ENCODE data around the gene HMCN2.
"Not testable (repeated sequence)": the region's sequence is repeated elsewhere in the genome, so short reads cannot be mapped to it uniquely, and the experiment has no call there.

HMCN2 gene

DNA sequence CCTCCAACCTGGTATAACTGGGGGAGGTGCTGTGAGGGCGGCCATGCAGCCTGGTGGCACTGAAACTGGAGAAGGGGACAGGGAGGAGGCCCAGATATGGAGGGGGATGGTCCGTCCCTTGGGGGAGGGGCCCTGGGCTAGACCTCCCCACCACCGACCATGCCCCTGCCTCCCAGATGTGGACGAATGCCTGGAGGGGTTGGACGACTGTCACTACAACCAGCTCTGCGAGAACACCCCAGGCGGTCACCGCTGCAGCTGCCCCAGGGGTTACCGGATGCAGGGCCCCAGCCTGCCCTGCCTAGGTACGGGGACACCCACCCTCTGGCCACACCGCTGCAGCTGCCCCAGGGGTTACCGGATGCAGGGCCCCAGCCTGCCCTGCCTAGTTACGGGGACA lies 163.8 kb downstream of the HMCN2 start:
- H3K4me3 ChIP-seq (ENCODE audit: low read length in 2 of 2): no peak overlapping the region
- H3K36me3 ChIP-seq (ENCODE audit: control insufficient read depth in 2 of 2, insufficient read depth in 2 of 2, low read length in 2 of 2): no peaks in the 10 kb centered on the region
- H3K27me3 ChIP-seq (ENCODE audit: control insufficient read depth in 1 of 2, insufficient read depth in 2 of 2, low read length in 2 of 2): no peaks in the 10 kb centered on the region
- H3K27ac ChIP-seq (ENCODE audit: low read length): no peak overlapping the region
- H3K9ac ChIP-seq (ENCODE audit: low read length in 2 of 2): no peak overlapping the region
- H3K4me1 ChIP-seq (ENCODE audit: control insufficient read depth, insufficient read depth, low read length): peaks cover 17% of the 10 kb centered on the region
- no peaks in the 10 kb centered on the region for H3K9me3 ChIP-seq (ENCODE audit: control insufficient read depth in 2 of 2, low read length in 2 of 2)

DNA sequence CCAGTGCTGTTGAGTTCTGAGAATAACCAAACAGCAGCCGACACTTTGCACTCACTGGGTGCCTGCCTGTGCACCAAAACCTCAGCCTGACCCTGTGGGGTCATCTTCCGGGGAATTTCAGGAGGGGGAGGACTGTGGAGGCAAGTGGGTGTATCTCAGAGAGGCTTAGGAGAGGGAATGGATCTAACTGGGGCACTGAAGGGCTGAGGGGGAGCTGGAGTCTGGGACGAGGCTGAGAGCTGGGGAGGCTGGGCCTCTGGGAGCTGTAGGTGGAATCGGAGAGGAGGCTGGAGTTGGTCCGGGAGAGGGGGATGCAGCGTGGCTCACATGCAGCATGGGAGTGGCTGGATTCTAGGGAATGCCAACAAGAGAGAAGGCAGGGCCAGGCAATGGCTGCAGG lies 164.3 kb downstream of the HMCN2 start:
- H3K4me3 ChIP-seq (ENCODE audit: low read length in 2 of 2): no peak overlapping the region
- H3K27me3 ChIP-seq (ENCODE audit: control insufficient read depth in 1 of 2, insufficient read depth in 2 of 2, low read length in 2 of 2): no peaks in the 10 kb centered on the region
- H3K27ac ChIP-seq (ENCODE audit: low read length): no peak overlapping the region
- H3K9me3 ChIP-seq (ENCODE audit: control insufficient read depth in 2 of 2, low read length in 2 of 2): no peaks in the 10 kb centered on the region
- H3K4me1 ChIP-seq (ENCODE audit: control insufficient read depth, insufficient read depth, low read length): peaks cover 17% of the 10 kb centered on the region
- H3K36me3 ChIP-seq (ENCODE audit: control insufficient read depth in 2 of 2, insufficient read depth in 2 of 2, low read length in 2 of 2): no peaks in the 10 kb centered on the region
- no peak overlapping the region for H3K9ac ChIP-seq (ENCODE audit: low read length in 2 of 2)

DNA sequence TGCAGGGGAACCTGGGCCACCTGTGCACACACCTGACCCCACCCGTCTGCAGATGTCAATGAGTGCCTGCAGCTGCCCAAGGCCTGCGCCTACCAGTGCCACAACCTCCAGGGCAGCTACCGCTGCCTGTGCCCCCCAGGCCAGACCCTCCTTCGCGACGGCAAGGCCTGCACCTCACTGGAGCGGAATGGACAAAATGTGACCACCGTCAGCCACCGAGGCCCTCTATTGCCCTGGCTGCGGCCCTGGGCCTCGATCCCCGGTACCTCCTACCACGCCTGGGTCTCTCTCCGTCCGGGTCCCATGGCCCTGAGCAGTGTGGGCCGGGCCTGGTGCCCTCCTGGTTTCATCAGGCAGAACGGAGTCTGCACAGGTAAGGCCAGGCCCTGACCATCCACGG lies 164.7 kb downstream of the HMCN2 start:
- no peaks in the 10 kb centered on the region for H3K9me3 ChIP-seq (ENCODE audit: control insufficient read depth in 2 of 2, low read length in 2 of 2)
- no peak overlapping the region for H3K4me3 ChIP-seq (ENCODE audit: low read length in 2 of 2)
- no peaks in the 10 kb centered on the region for H3K36me3 ChIP-seq (ENCODE audit: control insufficient read depth in 2 of 2, insufficient read depth in 2 of 2, low read length in 2 of 2)
- H3K4me1 ChIP-seq (ENCODE audit: control insufficient read depth, insufficient read depth, low read length): peaks cover 17% of the 10 kb centered on the region
- H3K27ac ChIP-seq (ENCODE audit: low read length): no peak overlapping the region
- H3K9ac ChIP-seq (ENCODE audit: low read length in 2 of 2): no peak overlapping the region
- no peaks in the 10 kb centered on the region for H3K27me3 ChIP-seq (ENCODE audit: control insufficient read depth in 1 of 2, insufficient read depth in 2 of 2, low read length in 2 of 2)

DNA sequence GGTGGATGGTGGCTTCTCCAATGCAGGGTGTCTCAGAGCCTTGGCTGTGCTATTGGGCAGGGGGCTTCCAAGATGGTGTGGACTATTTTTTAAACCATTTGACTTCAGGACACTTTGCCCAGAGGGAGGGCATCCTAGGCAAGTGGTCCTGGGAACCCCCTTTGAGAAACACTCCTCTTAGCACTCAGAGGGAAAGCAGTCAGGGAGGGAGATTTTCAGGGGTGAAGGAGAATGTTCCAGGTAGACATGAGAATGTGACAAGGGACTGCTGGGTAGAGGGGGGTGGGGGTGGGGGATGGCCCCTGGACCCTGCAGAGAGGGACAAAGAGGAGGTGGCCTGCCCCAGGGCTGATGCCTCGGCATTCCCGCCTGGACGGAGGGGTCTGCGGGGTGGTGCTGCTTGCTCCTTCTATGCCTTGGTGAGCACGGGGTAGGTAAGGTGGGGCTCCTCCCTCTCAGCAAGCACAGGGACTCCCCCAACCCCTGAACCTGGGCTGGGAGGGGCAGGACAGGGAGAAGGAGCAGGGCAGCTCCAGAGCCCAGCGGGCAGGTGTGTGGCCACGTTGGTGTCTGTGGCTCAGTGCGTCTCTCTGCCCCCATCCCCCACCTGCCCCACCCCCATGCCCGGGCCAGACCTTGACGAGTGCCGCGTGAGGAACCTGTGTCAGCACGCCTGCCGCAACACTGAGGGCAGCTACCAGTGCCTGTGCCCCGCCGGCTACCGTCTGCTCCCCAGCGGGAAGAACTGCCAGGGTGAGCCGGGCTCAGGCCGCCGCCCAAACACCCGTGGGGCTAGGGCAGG lies 165.4 kb downstream of the HMCN2 start:
- Histone ChIP-seq H3K27me3 (ENCODE audit: control insufficient read depth in 1 of 2, insufficient read depth in 2 of 2, low read length in 2 of 2) (no peaks in the 10 kb centered on the region), H3K36me3 (ENCODE audit: control insufficient read depth in 2 of 2, insufficient read depth in 2 of 2, low read length in 2 of 2) (no peaks in the 10 kb centered on the region), H3K4me3 (ENCODE audit: low read length in 2 of 2) (no peak overlapping the region), H3K9ac (ENCODE audit: low read length in 2 of 2) (no peak overlapping the region), H3K27ac (ENCODE audit: low read length) (no peak overlapping the region), H3K4me1 (ENCODE audit: control insufficient read depth, insufficient read depth, low read length) (peaks cover 17% of the 10 kb centered on the region), H3K9me3 (ENCODE audit: control insufficient read depth in 2 of 2, low read length in 2 of 2) (no peaks in the 10 kb centered on the region)

DNA sequence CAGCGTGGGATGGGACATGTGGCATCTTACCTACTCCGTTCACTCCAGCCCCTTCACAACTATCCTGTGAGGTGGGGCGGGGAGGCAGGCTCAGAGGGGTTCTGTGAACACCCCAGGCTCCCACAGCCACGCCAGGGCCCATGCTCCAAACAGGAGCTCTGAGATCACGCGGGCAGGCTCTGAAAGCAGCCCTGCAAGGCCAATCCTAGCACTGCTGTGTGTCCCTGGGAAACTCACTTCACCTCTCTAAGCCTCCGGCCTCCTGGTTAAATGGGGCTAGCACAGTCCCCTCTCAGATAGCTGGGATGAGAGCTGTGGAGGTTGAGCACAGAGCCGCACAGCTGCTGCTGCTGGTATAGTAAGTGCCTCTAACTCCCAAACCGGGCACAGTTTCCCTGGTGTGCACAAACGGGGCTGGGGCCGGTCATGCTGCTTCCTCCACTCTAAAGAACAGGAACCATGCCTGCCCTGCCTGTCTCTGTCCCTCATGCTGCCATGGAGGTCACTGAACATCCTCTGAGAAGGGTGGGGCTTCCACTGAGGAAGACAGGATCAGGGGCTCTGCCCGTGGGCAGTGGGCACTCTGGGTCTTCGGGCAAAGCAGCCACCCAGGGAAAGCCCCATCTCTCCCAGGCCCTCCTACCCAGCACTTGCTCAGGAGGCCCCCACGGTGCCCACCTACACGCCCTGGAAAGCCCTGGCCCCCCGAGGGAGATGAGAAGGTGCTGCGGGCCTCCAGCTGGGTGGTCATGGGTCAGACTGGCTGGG lies 166.2 kb downstream of the HMCN2 start:
- Histone ChIP-seq H3K9me3 (ENCODE audit: control insufficient read depth in 2 of 2, low read length in 2 of 2) (no peaks in the 10 kb centered on the region), H3K27me3 (ENCODE audit: control insufficient read depth in 1 of 2, insufficient read depth in 2 of 2, low read length in 2 of 2) (peaks cover 0 to 7% of the 10 kb centered on the region in 2 donors), H3K4me3 (ENCODE audit: low read length in 2 of 2) (no peak overlapping the region), H3K9ac (ENCODE audit: low read length in 2 of 2) (no peak overlapping the region), H3K4me1 (ENCODE audit: control insufficient read depth, insufficient read depth, low read length) (peaks cover 14% of the 10 kb centered on the region), H3K27ac (ENCODE audit: low read length) (no peak overlapping the region), H3K36me3 (ENCODE audit: control insufficient read depth in 2 of 2, insufficient read depth in 2 of 2, low read length in 2 of 2) (no peaks in the 10 kb centered on the region)

DNA sequence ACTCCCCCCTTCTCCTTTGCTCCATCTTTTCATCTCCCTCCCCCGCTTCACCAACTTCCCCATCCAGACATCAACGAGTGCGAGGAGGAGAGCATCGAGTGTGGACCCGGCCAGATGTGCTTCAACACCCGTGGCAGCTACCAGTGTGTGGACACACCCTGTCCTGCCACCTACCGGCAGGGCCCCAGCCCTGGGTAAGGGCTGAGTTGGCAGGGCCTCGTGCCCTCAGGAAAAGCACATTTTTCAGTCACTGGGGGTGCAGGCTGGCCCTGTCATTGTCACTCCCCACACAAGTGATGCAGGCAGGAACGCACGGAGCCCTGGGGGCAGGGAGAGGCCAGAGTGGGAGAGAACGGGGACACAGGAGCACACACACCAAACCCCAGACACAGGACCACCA lies 166.8 kb downstream of the HMCN2 start:
- Histone ChIP-seq H3K4me1 (ENCODE audit: control insufficient read depth, insufficient read depth, low read length) (peaks cover 14% of the 10 kb centered on the region), H3K27me3 (ENCODE audit: control insufficient read depth in 1 of 2, insufficient read depth in 2 of 2, low read length in 2 of 2) (peaks cover 0 to 9% of the 10 kb centered on the region in 2 donors), H3K36me3 (ENCODE audit: control insufficient read depth in 2 of 2, insufficient read depth in 2 of 2, low read length in 2 of 2) (no peaks in the 10 kb centered on the region), H3K27ac (ENCODE audit: low read length) (no peak overlapping the region), H3K9ac (ENCODE audit: low read length in 2 of 2) (no peak overlapping the region), H3K9me3 (ENCODE audit: control insufficient read depth in 2 of 2, low read length in 2 of 2) (no peaks in the 10 kb centered on the region), H3K4me3 (ENCODE audit: low read length in 2 of 2) (no peak overlapping the region)

DNA sequence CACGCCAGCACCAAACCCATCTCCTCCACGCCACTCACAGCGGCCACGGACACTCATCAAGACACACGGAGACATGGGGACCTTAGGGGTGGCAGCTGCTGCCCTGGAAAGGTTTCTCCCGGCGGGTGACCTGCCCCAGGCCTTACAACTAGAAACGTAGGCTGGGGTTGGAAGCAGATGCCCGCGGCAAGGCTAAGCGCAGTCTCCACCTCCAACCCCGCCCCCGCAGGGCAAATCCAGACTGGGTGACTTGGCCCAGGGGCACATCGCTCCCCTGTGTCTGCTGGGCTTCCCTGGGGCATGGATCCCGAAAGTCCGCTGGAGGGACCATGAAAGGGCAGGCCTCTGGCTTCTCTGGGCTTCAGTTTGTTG lies 167.2 kb downstream of the HMCN2 start:
- no peaks in the 10 kb centered on the region for H3K9me3 ChIP-seq (ENCODE audit: control insufficient read depth in 2 of 2, low read length in 2 of 2)
- peak overlapping the region in 1 of 2 donors; percentile 67 for H3K4me3 ChIP-seq (ENCODE audit: low read length in 2 of 2)
- peaks cover 0 to 9% of the 10 kb centered on the region in 2 donors for H3K27me3 ChIP-seq (ENCODE audit: control insufficient read depth in 1 of 2, insufficient read depth in 2 of 2, low read length in 2 of 2)
- peaks cover 14% of the 10 kb centered on the region for H3K4me1 ChIP-seq (ENCODE audit: control insufficient read depth, insufficient read depth, low read length)
- no peak overlapping the region for H3K9ac ChIP-seq (ENCODE audit: low read length in 2 of 2)
- H3K27ac ChIP-seq (ENCODE audit: low read length): no peak overlapping the region
- no peaks in the 10 kb centered on the region for H3K36me3 ChIP-seq (ENCODE audit: control insufficient read depth in 2 of 2, insufficient read depth in 2 of 2, low read length in 2 of 2)

DNA sequence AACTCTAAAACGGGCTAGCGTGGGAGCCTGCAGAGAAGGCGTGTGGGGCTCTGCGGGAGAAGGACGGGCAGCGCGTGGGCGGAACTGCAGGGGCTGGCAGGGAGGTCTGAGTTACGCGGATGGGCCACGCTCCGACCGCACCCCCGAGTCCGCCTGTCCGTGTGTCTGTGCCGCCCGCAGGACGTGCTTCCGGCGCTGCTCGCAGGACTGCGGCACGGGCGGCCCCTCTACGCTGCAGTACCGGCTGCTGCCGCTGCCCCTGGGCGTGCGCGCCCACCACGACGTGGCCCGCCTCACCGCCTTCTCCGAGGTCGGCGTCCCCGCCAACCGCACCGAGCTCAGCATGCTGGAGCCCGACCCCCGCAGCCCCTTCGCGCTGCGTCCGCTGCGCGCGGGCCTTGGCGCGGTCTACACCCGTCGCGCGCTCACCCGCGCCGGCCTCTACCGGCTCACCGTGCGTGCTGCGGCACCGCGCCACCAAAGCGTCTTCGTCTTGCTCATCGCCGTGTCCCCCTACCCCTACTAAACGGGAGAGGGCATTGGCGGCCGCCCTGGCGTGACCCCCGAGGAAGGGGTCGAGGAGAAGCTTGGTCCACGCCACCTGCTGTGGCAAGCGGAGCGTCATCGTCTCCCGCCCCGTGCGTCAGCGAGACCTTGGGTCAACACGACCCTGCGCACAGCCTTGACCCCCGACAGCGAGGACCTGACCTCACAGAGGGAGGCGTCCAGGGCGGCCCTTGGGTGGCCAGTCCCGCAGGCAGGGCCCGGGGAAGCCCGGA lies 167.8 kb downstream of the HMCN2 start:
- Histone ChIP-seq H3K27ac (ENCODE audit: low read length) (no peak overlapping the region), H3K36me3 (ENCODE audit: control insufficient read depth in 2 of 2, insufficient read depth in 2 of 2, low read length in 2 of 2) (no peaks in the 10 kb centered on the region), H3K4me3 (ENCODE audit: low read length in 2 of 2) (peak overlapping the region; percentile 55 to 67), H3K9ac (ENCODE audit: low read length in 2 of 2) (no peak overlapping the region), H3K4me1 (ENCODE audit: control insufficient read depth, insufficient read depth, low read length) (peaks cover 14% of the 10 kb centered on the region), H3K27me3 (ENCODE audit: control insufficient read depth in 1 of 2, insufficient read depth in 2 of 2, low read length in 2 of 2) (peaks cover 0 to 9% of the 10 kb centered on the region in 2 donors), H3K9me3 (ENCODE audit: control insufficient read depth in 2 of 2, low read length in 2 of 2) (no peaks in the 10 kb centered on the region)

DNA sequence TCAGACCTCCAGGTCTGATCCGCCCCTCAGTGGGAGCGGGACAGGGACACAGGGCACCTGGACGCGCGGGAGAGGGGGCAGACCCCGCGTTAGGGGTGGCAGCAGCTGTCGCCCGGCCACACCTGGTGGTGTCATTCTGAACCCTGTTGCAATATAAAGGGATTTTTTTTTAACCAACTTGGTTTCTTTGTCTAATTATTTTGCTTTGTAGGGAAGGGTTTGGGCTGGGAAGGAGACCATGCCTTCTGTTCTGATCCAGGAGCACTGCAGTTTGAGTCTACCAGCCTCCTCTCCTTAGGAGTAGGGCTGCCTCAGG lies 168.3 kb downstream of the HMCN2 start:
- Histone ChIP-seq H3K27me3 (ENCODE audit: control insufficient read depth in 1 of 2, insufficient read depth in 2 of 2, low read length in 2 of 2) (peaks cover 0 to 9% of the 10 kb centered on the region in 2 donors), H3K9ac (ENCODE audit: low read length in 2 of 2) (no peak overlapping the region), H3K4me1 (ENCODE audit: control insufficient read depth, insufficient read depth, low read length) (peaks cover 14% of the 10 kb centered on the region), H3K9me3 (ENCODE audit: control insufficient read depth in 2 of 2, low read length in 2 of 2) (no peaks in the 10 kb centered on the region), H3K36me3 (ENCODE audit: control insufficient read depth in 2 of 2, insufficient read depth in 2 of 2, low read length in 2 of 2) (no peaks in the 10 kb centered on the region), H3K27ac (ENCODE audit: low read length) (no peak overlapping the region), H3K4me3 (ENCODE audit: low read length in 2 of 2) (peak overlapping the region in 1 of 2 donors; percentile 67)

DNA sequence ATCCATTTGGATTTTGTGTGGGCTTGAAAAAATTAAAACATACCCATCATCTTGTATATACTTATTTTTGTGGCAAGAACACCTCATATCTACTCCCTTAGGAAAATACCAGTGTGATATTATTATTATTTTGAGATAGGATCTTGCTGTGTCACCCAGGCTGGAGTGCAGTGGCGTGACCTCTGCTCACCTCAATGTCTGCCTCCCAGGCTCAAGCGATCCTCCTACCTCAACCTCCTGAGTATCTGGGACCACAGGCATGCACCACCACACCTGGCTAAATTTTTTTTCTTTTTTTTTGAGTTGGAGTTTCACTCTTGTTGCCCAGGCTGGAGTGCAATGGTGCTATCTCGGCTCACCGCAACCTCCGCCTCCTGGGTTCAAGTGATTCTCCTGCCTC lies 169.1 kb downstream of the HMCN2 start:
- H3K9ac ChIP-seq (ENCODE audit: low read length in 2 of 2); H3K36me3 ChIP-seq (ENCODE audit: control insufficient read depth in 2 of 2, insufficient read depth in 2 of 2, low read length in 2 of 2); H3K27ac ChIP-seq (ENCODE audit: low read length); H3K27me3 ChIP-seq (ENCODE audit: control insufficient read depth in 1 of 2, insufficient read depth in 2 of 2, low read length in 2 of 2); H3K9me3 ChIP-seq (ENCODE audit: control insufficient read depth in 2 of 2, low read length in 2 of 2); H3K4me3 ChIP-seq (ENCODE audit: low read length in 2 of 2): not testable (repeated sequence)
- H3K4me1 ChIP-seq (ENCODE audit: control insufficient read depth, insufficient read depth, low read length): peaks cover 14% of the 10 kb centered on the region
